Body of pancreas (tissue), 4 donors: ENCODE data around the gene TACR1. TPM values are rescaled to one million over a fixed set of nuclear protein-coding genes. Genes with fewer than 3 reads are reported as not detected.

Source experiments
- ATAC-seq: fragments of 150-250 bp; one replicate; pipeline ENCODE4 v1.9.1; 2016
- DNase-seq, 4 donors: peaks; one replicate each; pipeline ENCODE4 v3.0.0-alpha.2; 2019
- H3K27ac ChIP-seq, 4 donors: fragments of 200-600 bp; sonication (generic); 1 replicate in 3 of 4; 2 replicates in 1 of 4; pipeline versions ENCODE4 v1.5.1 to v1.6.1; 2016 to 2019; ENCODE audit warnings: mild to moderate bottlenecking in 1 of 4, mixed read lengths in 1 of 4, moderate library complexity in 1 of 4
- H3K27me3 ChIP-seq, 2 donors: fragments of 200-600 bp; sonication (generic); one replicate each; pipeline ENCODE4 v1.6.0; 2016; ENCODE audit warnings: mild to moderate bottlenecking in 1 of 2
- H3K36me3 ChIP-seq, 2 donors: fragments of 200-600 bp; sonication (generic); replicated peaks in 1 of 2; 2 replicates each; pipeline ENCODE4 v1.5.1; 2016; ENCODE audit warnings: low read depth in 2 of 2; ENCODE audit not compliant: insufficient read depth in 1 of 2
- H3K4me1 ChIP-seq: fragments of 200-600 bp; sonication (generic); one replicate; pipeline ENCODE4 v1.6.0; 2016
- H3K4me3 ChIP-seq, 2 donors: fragments of 200-600 bp; sonication (generic); 1 replicate in 1 of 2; 2 replicates in 1 of 2; pipeline ENCODE4 v1.5.1; 2016 to 2019
- H3K9me3 ChIP-seq, 3 donors: fragments of 200-600 bp; sonication (generic); 1 replicate in 2 of 3; 2 replicates in 1 of 3; pipeline ENCODE4 v1.5.1; 2016
- POLR2A ChIP-seq, 3 donors: fragments of 450-650 bp; IDR thresholded peaks; one replicate each; pipeline ENCODE4 v1.6.1; 2016; ENCODE audit warnings: antibody characterized with exemption in 3 of 3, mild to moderate bottlenecking in 2 of 3
- WGBS, 2 donors: methylation state at CpG; one replicate each; pipeline ENCODE4 v1.1.5; 2017; 5-methylcytosine and 5-hydroxymethylcytosine counted together
- intact Hi-C: fragments of 100-400 bp; cut with DNase I; formaldehyde crosslinking; loops from one replicate; pipeline ENCODE4 v1.15.1; 2023
- total RNA-seq, 2 donors: library from RNA; depleted of rRNA; stranded (reverse); fragments of >200 nt; gene quantifications; one replicate each; pipeline ENCODE4 v1.1.0, GENCODE V29; 2016
- TF ChIP-seq, protein P1 (sequence below), 7 experiments: fragments of 450-650 bp in 4 of 7; fragments of 200-600 bp in 3 of 7; sonication (generic) in 3 of 7; IDR thresholded peaks; one replicate each; pipeline ENCODE4 v1.5.1; 2016 to 2019; ENCODE audit warnings: antibody characterized with exemption in 7 of 7

The TACR1 gene
- total RNA-seq, 2 donors from 2014 or later: 0.52 TPM; not detected in 1

DNA sequence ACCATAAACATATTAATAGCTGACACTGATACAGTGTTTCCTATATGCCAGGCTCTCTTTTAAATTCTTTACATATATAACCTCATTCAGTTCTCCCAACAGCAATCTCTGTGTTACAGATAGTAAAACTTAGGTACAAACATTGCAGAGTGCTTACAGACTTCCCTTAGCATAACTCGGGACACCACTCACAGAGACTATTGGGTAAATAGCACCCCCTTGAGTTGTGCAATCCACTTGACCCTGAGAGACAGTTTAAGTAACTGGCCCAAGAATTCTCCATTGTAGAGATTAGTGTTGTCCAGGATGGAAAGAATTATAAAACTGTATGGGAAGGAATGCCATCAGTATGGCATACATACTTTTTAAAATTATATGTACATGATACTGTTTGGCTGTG, 130.8 kb downstream of the TACR1 start:
- intact Hi-C loops: no loop called here
- DNase-seq: no peak
- Histone ChIP-seq H3K4me1 (no peaks in the 10 kb centered on the region), H3K27me3 (no peaks in the 10 kb centered on the region), H3K36me3 (no peaks in the 10 kb centered on the region), H3K4me3 (no peak overlapping the region), H3K27ac (no peak overlapping the region), H3K9me3 (no peaks in the 10 kb centered on the region)
- TF ChIP-seq, protein P1, sequence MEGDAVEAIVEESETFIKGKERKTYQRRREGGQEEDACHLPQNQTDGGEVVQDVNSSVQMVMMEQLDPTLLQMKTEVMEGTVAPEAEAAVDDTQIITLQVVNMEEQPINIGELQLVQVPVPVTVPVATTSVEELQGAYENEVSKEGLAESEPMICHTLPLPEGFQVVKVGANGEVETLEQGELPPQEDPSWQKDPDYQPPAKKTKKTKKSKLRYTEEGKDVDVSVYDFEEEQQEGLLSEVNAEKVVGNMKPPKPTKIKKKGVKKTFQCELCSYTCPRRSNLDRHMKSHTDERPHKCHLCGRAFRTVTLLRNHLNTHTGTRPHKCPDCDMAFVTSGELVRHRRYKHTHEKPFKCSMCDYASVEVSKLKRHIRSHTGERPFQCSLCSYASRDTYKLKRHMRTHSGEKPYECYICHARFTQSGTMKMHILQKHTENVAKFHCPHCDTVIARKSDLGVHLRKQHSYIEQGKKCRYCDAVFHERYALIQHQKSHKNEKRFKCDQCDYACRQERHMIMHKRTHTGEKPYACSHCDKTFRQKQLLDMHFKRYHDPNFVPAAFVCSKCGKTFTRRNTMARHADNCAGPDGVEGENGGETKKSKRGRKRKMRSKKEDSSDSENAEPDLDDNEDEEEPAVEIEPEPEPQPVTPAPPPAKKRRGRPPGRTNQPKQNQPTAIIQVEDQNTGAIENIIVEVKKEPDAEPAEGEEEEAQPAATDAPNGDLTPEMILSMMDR (IDR thresholded peaks at IDR 0.05): no peak
- TF ChIP-seq POLR2A (IDR thresholded peaks at IDR 0.05): no peak
- WGBS, 2 donors: 77 to 85% methylated on average over 1 of the region's 1 CpG
- ATAC-seq: no peak

DNA sequence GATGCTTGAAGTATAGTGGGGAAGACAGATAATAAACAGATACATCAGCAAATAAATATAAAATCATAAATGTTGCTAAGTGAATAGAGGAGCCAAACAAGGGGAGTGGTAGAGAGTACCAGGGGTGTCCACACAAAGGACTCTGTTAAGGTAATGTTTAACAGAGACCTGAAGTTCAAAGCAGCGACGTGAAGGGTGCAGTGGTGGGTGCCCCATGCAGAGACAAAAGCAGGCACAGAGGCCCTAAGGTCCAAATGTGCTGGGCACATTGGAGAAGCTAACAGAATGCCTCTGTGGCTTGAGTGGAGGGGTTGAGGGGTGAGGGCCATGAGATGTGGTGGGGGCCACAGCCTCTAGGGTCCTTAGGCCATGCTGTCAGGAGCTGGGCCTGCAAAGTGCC, 131.8 kb downstream of the TACR1 start:
- intact Hi-C loops: no loop called here
- Histone ChIP-seq H3K27me3 (no peaks in the 10 kb centered on the region), H3K4me1 (no peaks in the 10 kb centered on the region), H3K27ac (no peak overlapping the region), H3K4me3 (no peak overlapping the region), H3K9me3 (no peaks in the 10 kb centered on the region), H3K36me3 (no peaks in the 10 kb centered on the region)
- 82 to 84% methylated on average over 2 of the region's 2 CpGs for WGBS, 2 donors
- TF ChIP-seq, protein P1 (IDR thresholded peaks at IDR 0.05): no peak
- TF ChIP-seq POLR2A (IDR thresholded peaks at IDR 0.05): no peak
- DNase-seq (no peak), ATAC-seq (no peak)

DNA sequence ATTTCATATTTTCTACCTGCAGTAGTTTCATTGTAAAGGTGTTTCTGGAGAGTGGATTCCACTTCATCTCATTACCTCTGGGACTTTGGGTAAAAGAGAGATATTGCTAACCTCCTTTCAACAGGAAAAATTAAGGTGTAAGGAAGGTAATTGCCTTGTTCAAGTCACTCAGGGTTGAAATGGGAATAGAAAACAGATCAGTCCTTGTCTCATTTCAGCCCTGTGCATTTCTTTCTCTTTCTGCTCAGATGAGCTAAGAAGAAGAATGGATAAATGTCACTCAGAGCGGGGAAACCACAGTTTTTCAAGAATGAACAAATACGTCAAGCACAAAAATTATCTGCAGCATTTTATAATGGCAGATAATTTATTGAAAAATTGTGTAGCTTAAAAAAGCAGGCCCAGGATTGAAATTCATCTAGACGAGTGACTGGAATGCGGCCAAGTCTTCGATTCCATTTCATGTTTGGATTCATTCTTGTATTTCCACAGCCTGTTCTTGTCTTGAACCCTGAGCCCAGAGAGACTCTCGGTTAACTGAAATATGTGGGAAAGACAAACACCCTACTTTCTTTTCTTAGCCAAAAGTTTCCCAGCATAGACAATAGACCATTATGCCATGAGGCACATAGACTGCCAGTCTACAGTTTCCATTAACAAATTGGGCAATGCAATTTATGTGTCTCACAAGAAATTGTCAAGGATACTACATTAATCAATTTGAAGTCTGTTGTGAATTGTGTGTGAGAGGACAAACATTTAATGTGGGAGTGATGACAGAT, 133.0 kb downstream of the TACR1 start:
- no peak for ATAC-seq
- 66 to 69% methylated on average over 6 of the region's 6 CpGs for WGBS, 2 donors
- no peak for TF ChIP-seq POLR2A (IDR thresholded peaks at IDR 0.05)
- TF ChIP-seq, protein P1 (IDR thresholded peaks at IDR 0.05): no peak
- Histone ChIP-seq H3K27me3 (no peaks in the 10 kb centered on the region), H3K36me3 (no peaks in the 10 kb centered on the region), H3K9me3 (no peaks in the 10 kb centered on the region), H3K4me1 (no peaks in the 10 kb centered on the region), H3K4me3 (no peak overlapping the region), H3K27ac (no peak overlapping the region)
- intact Hi-C loops: no loop called here
- no peak for DNase-seq

DNA sequence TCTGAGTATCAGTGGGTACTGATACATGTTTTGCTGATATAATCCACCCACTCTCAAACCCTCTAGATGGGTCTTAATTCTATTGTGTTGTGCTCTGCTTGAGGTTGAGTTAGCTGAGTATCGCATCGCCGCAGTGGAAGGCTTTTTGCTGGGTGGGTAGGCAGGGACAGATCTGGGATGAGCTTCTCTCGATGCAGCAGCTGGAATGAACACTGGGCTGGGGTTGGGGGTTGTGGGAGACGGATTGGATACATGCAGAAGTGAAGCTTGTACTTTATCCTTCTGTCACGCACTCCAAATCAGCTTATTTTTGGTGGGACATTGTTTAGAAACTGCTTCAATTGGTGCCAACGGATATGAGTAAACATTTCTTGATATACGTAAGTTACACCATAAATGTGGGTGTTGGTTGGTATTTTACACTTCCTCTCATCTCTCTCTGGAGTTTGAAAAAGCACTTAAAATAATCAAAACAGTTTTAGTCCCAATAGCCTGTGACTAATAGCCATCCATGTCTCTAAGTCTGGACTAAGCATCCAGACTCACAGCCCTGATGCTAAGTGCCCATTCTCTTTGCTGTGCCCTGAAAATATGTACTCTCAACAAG, 133.8 kb downstream of the TACR1 start:
- intact Hi-C loops: no loop called here
- ATAC-seq: no peak

More for the DNA sequence above, 133.8 kb downstream of the TACR1 start:
- Histone ChIP-seq H3K4me3 (no peak overlapping the region), H3K27ac (no peak overlapping the region), H3K27me3 (no peaks in the 10 kb centered on the region), H3K9me3 (no peaks in the 10 kb centered on the region), H3K4me1 (no peaks in the 10 kb centered on the region), H3K36me3 (no peaks in the 10 kb centered on the region)
- no peak for DNase-seq
- WGBS, 2 donors: 68 to 77% methylated on average over 8 of the region's 8 CpGs
- TF ChIP-seq, protein P1 (IDR thresholded peaks at IDR 0.05): no peak
- no peak for TF ChIP-seq POLR2A (IDR thresholded peaks at IDR 0.05)
